ENCODE data around the gene SNX4. TPM values are rescaled to one million over a fixed set of nuclear protein-coding genes. Genes with fewer than 3 reads are reported as not detected.

SNX4 gene
- total and polyA plus RNA-seq, 3 experiments from 2014 or later = 23.3 to 50.8 (median 48.7) TPM

DNA sequence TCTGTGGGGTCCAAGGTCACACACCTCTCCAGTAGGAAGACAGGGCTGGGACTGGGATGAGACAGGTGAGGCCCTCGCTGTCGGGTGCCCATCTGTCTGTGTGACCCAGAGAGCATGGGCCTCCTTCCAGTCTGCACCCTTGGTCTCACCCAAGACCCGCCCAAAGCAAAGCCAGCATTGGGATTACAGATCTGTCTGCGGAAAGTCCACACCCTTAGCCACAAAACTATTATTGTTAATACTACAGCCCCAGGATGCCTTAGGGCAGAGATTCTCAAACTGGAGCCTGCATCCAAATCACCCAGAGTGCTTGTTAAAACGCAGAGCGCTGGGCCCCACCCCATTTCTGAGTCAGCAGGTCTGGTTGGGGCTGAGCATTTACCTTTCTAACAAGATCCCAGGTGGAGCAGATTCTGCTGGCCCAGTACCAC is 86.4 kb downstream of the SNX4 start:
- Histone ChIP-seq H3K4me1 (ENCODE audit: insufficient read depth, low read length) (no peaks in the 10 kb centered on the region), H3K9me3 (ENCODE audit: low read length) (no peaks in the 10 kb centered on the region), H3K36me3 (ENCODE audit: insufficient read depth, low read length) (no peaks in the 10 kb centered on the region), H3K27me3 (ENCODE audit: insufficient read depth, low read length, poor library complexity, severe bottlenecking) (no peaks in the 10 kb centered on the region), H3K27ac (ENCODE audit: low read depth, low read length) (no peak overlapping the region), H3K4me3 (ENCODE audit: low read length) (no peak overlapping the region)
- DNase-seq = no peak
- Mint-ChIP-seq H3K9me3 (no peaks in the 10 kb centered on the region), H3K4me3 (no peak overlapping the region), H3K4me1 (peaks cover 0 to 7% (median 4%) of the 10 kb centered on the region in 3 donors), H3K36me3 (no peaks in the 10 kb centered on the region), H3K27me3 (no peaks in the 10 kb centered on the region), H3K27ac (no peak overlapping the region)
- POLR2A ChIA-PET = no interaction called here
- CTCF ChIA-PET = no interaction called here

GRCh38 chr3:125433091-125433534 is 86.9 kb downstream of the SNX4 start:
- H3K27ac ChIP-seq (ENCODE audit: low read depth, low read length) = no peak overlapping the region
- no peaks in the 10 kb centered on the region for H3K27me3 ChIP-seq (ENCODE audit: insufficient read depth, low read length, poor library complexity, severe bottlenecking)
- no peaks in the 10 kb centered on the region for H3K9me3 ChIP-seq (ENCODE audit: low read length)
- Mint-ChIP-seq H3K4me1 (peaks cover 0 to 7% (median 4%) of the 10 kb centered on the region in 3 donors), H3K9me3 (no peaks in the 10 kb centered on the region), H3K27me3 (no peaks in the 10 kb centered on the region), H3K36me3 (no peaks in the 10 kb centered on the region), H3K27ac (no peak overlapping the region), H3K4me3 (no peak overlapping the region)
- H3K4me1 ChIP-seq (ENCODE audit: insufficient read depth, low read length) = no peaks in the 10 kb centered on the region
- no peak overlapping the region for H3K4me3 ChIP-seq (ENCODE audit: low read length)
- DNase-seq = no peak
- ChIA-PET CTCF (no interaction called here), POLR2A (no interaction called here)
- H3K36me3 ChIP-seq (ENCODE audit: insufficient read depth, low read length) = no peaks in the 10 kb centered on the region

- POLR2A ChIA-PET = no interaction called here
- H3K27ac ChIP-seq (ENCODE audit: low read depth, low read length) = no peak overlapping the region
- no peak overlapping the region for H3K4me3 ChIP-seq (ENCODE audit: low read length)
- CTCF ChIA-PET = no interaction called here
- H3K27me3 Mint-ChIP-seq = no peaks in the 10 kb centered on the region
- no peaks in the 10 kb centered on the region for H3K9me3 ChIP-seq (ENCODE audit: low read length)
- no peaks in the 10 kb centered on the region for H3K4me1 ChIP-seq (ENCODE audit: insufficient read depth, low read length)
- DNase-seq = no peak
- no peak overlapping the region for H3K27ac Mint-ChIP-seq
- H3K4me1 Mint-ChIP-seq = peaks cover 0 to 5% (median 2%) of the 10 kb centered on the region in 3 donors
- no peak overlapping the region for H3K4me3 Mint-ChIP-seq
- H3K27me3 ChIP-seq (ENCODE audit: insufficient read depth, low read length, poor library complexity, severe bottlenecking) = no peaks in the 10 kb centered on the region
- H3K36me3 ChIP-seq (ENCODE audit: insufficient read depth, low read length) = no peaks in the 10 kb centered on the region
- no peaks in the 10 kb centered on the region for H3K9me3 Mint-ChIP-seq
- H3K36me3 Mint-ChIP-seq = no peaks in the 10 kb centered on the region
Observed at GRCh38 chr3:125431912-125432790, 87.9 kb downstream of the SNX4 start.

- H3K27me3 Mint-ChIP-seq = no peaks in the 10 kb centered on the region
Observed at GRCh38 chr3:125431391-125431790, 88.6 kb downstream of the SNX4 start.

DNA sequence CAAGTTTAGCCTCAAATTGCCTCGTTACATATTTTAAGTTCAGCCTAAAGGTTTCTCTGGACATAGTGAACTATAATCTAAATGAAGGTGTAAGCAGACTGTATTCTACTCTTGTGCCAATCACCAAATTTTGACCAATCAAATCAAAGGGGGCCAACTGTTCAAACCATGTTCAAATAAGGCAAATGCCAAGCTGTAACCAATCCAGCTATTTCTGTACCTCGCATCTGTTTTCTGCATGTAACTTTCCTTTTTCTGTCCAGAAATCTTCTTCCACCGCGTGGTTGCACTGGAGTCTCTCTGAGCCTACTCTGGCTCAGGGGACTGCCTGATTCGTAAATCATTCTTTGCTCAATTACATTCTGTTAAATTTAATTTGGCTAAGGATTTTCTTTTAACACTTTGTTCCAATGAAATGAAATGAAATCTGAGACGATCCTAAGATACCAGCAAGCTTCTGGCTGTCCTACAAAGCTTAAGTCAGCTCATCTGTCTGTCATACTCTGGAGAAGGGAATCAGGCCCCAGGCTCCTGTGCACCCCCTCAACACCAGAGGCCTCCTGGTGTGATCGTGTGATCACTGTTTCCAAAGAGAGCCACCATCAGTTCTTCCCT is 91.7 kb downstream of the SNX4 start:
- Histone ChIP-seq H3K9me3 (ENCODE audit: low read length) (no peaks in the 10 kb centered on the region), H3K4me1 (ENCODE audit: insufficient read depth, low read length) (no peaks in the 10 kb centered on the region), H3K27ac (ENCODE audit: low read depth, low read length) (no peak overlapping the region), H3K36me3 (ENCODE audit: insufficient read depth, low read length) (no peaks in the 10 kb centered on the region), H3K4me3 (ENCODE audit: low read length) (no peak overlapping the region), H3K27me3 (ENCODE audit: insufficient read depth, low read length, poor library complexity, severe bottlenecking) (no peaks in the 10 kb centered on the region)
- no peak for DNase-seq
- CTCF ChIA-PET = interaction anchor here (0.9 to 1.2 kb wide), 2 partner anchors 10 to 12 kb away, joined by 3 to 4 read pairs; no protein-coding TSS in a partner anchor
- Mint-ChIP-seq H3K9me3 (peaks cover 0 to 1% (median 0%) of the 10 kb centered on the region in 5 donors), H3K27ac (no peak overlapping the region), H3K27me3 (peaks cover 0 to 1% of the 10 kb centered on the region in 2 donors), H3K4me1 (no peaks in the 10 kb centered on the region), H3K4me3 (no peak overlapping the region), H3K36me3 (no peaks in the 10 kb centered on the region)
- POLR2A ChIA-PET = no interaction called here

More at GRCh38 chr3:125431391-125431790, 88.6 kb downstream of the SNX4 start:
- Mint-ChIP-seq H3K9me3 (no peaks in the 10 kb centered on the region), H3K4me1 (peaks cover 0 to 5% (median 2%) of the 10 kb centered on the region in 3 donors), H3K4me3 (no peak overlapping the region), H3K36me3 (no peaks in the 10 kb centered on the region), H3K27ac (no peak overlapping the region)
- CTCF ChIA-PET = no interaction called here
- no peak for DNase-seq
- no peaks in the 10 kb centered on the region for H3K36me3 ChIP-seq (ENCODE audit: insufficient read depth, low read length)
- no peaks in the 10 kb centered on the region for H3K27me3 ChIP-seq (ENCODE audit: insufficient read depth, low read length, poor library complexity, severe bottlenecking)
- H3K4me1 ChIP-seq (ENCODE audit: insufficient read depth, low read length) = no peaks in the 10 kb centered on the region
- POLR2A ChIA-PET = no interaction called here
- no peaks in the 10 kb centered on the region for H3K9me3 ChIP-seq (ENCODE audit: low read length)
- no peak overlapping the region for H3K27ac ChIP-seq (ENCODE audit: low read depth, low read length)
- no peak overlapping the region for H3K4me3 ChIP-seq (ENCODE audit: low read length)

GRCh38 chr3:125418306-125418705 is 101.7 kb downstream of the SNX4 start:
- Histone ChIP-seq H3K4me1 (ENCODE audit: insufficient read depth, low read length) (no peaks in the 10 kb centered on the region), H3K9me3 (ENCODE audit: low read length) (no peaks in the 10 kb centered on the region), H3K4me3 (ENCODE audit: low read length) (no peak overlapping the region), H3K27ac (ENCODE audit: low read depth, low read length) (no peak overlapping the region), H3K36me3 (ENCODE audit: insufficient read depth, low read length) (no peaks in the 10 kb centered on the region), H3K27me3 (ENCODE audit: insufficient read depth, low read length, poor library complexity, severe bottlenecking) (no peaks in the 10 kb centered on the region)
- H3K9me3 Mint-ChIP-seq = no peaks in the 10 kb centered on the region
- CTCF ChIA-PET = no interaction called here
- H3K27me3 Mint-ChIP-seq = peaks cover 0 to 4% of the 10 kb centered on the region in 2 donors
- H3K4me3 Mint-ChIP-seq = no peak overlapping the region
- no peaks in the 10 kb centered on the region for H3K4me1 Mint-ChIP-seq
- no peaks in the 10 kb centered on the region for H3K36me3 Mint-ChIP-seq
- POLR2A ChIA-PET = no interaction called here
- no peak for DNase-seq
- peak overlapping the region in 1 of 8 donors; percentile 43 for H3K27ac Mint-ChIP-seq

DNA sequence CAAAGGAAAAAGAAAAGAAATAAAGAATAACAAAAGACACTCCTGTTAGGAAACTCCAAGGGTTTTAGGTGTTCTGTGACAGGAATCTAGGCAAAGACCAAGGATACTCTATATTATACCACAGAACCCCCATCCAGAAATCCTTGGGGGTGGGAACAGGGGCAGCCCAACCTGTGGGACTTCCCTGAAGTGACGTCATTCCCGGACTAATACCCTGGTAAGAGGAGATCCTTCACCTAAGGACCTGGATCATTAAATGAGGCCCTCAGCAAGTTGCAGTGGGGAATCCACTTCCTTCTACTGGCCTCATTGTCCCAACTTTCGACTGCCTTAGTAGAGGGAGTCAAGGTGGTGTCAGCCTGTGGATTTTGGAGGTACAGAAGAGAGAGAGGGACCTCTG is 103.8 kb downstream of the SNX4 start:
- H3K4me3 ChIP-seq (ENCODE audit: low read length) = no peak overlapping the region
- no peaks in the 10 kb centered on the region for H3K36me3 ChIP-seq (ENCODE audit: insufficient read depth, low read length)
- Mint-ChIP-seq H3K27me3 (peaks cover 7 to 8% of the 10 kb centered on the region in 2 donors), H3K27ac (no peak overlapping the region), H3K9me3 (no peaks in the 10 kb centered on the region), H3K36me3 (no peaks in the 10 kb centered on the region), H3K4me1 (no peaks in the 10 kb centered on the region), H3K4me3 (no peak overlapping the region)
- H3K27me3 ChIP-seq (ENCODE audit: insufficient read depth, low read length, poor library complexity, severe bottlenecking) = no peaks in the 10 kb centered on the region
- H3K27ac ChIP-seq (ENCODE audit: low read depth, low read length) = no peak overlapping the region
- no peaks in the 10 kb centered on the region for H3K9me3 ChIP-seq (ENCODE audit: low read length)
- no peak for DNase-seq
- CTCF ChIA-PET = no interaction called here
- POLR2A ChIA-PET = interaction anchor here (0.6 kb wide), 1 partner anchor 214 kb away, joined by 6 read pairs; no protein-coding TSS in a partner anchor
- H3K4me1 ChIP-seq (ENCODE audit: insufficient read depth, low read length) = no peaks in the 10 kb centered on the region

DNA sequence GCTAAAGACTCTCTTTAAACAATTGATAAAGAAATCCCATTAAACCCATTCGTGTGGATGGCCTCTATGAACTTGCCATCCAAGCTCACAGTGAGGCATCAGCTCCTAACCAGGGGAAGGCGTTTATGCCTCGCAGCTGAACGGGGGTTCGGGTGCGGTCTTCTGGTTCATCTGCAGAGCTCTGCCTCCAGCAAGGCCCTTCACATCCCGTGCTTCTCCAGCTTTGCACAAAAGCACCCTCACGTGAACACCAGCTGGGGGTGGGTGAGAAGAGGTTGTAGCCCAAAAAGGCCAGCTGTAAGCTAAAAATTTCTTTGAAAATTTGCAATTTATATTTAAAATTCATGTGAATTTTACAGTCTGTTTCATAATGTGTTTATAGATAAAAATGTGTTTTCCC is 105.3 kb downstream of the SNX4 start:
- no peak overlapping the region for H3K27ac Mint-ChIP-seq
- POLR2A ChIA-PET = no interaction called here
- H3K27me3 ChIP-seq (ENCODE audit: insufficient read depth, low read length, poor library complexity, severe bottlenecking) = no peaks in the 10 kb centered on the region
- no peaks in the 10 kb centered on the region for H3K36me3 ChIP-seq (ENCODE audit: insufficient read depth, low read length)
- no peaks in the 10 kb centered on the region for H3K4me1 Mint-ChIP-seq
- no peaks in the 10 kb centered on the region for H3K4me1 ChIP-seq (ENCODE audit: insufficient read depth, low read length)
- CTCF ChIA-PET = no interaction called here
- no peaks in the 10 kb centered on the region for H3K9me3 ChIP-seq (ENCODE audit: low read length)
- H3K4me3 ChIP-seq (ENCODE audit: low read length) = no peak overlapping the region
- H3K4me3 Mint-ChIP-seq = no peak overlapping the region
- H3K36me3 Mint-ChIP-seq = no peaks in the 10 kb centered on the region
- H3K9me3 Mint-ChIP-seq = no peaks in the 10 kb centered on the region
- no peak for DNase-seq
- peaks cover 10 to 18% of the 10 kb centered on the region in 2 donors for H3K27me3 Mint-ChIP-seq
- H3K27ac ChIP-seq (ENCODE audit: low read depth, low read length) = no peak overlapping the region

Measured in CD8-positive, alpha-beta memory T cell (primary cell).